ENCODE results near the gene AIP. TPM values are rescaled to one million over a fixed set of nuclear protein-coding genes. Genes with fewer than 3 reads are reported as not detected.
A peak's percentile ranks its signal among the peaks of the same experiment; 100 is the strongest.

AIP gene
- total RNA-seq, 2 experiments from 2014 or later = 161 to 166 TPM

DNA sequence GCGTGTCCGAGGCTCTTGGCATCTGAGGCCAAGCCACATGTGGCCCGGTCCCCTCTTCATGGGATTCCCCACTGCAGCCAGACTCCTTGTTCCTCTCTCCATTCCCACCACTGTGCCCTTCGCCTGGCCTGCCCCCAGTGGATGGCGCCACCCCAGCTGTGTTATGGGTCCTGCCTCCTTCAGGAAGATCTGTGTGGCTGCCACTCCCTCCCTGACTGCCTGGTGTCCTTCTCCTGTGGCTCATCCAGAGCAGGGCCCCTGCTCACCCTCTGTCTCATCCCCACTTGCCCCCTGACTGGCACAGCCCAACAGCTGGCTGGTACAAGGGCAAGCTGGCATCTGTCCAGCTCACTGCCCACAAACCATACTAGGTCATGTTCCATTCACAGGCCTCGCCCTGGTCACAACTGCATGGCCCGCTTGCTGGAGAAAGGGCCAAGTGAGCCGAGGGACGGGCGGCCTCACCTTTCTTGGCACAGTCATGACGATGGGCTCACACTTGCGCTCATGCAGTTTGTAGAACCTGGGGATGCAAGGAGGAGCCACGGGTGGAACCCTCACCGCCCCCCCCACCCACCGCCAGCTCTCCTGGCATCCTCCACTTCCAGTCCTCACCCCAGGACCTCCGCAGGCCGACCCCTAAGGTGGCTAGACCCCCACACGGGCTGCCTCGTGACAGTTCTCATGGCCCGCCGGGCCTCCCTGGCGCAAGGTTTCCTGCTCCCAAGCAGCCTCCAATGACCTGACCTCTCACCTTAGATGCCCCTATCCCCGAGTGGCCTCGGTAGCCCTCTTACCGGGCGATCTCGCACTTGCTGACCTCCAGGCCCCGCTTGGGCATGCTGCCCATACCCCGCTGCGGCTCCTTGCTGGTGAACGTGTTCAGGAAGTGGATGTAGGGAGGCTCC is 43.3 kb upstream of the AIP start:
- H3K27me3 Mint-ChIP-seq = no peaks in the 10 kb centered on the region
- H3K4me1 Mint-ChIP-seq = peaks cover 34% of the 10 kb centered on the region
- DNase-seq (peak; percentile 61), ATAC-seq (ENCODE audit: low read depth) (no peak)
- peak overlapping the region; percentile 98 for H3K4me3 Mint-ChIP-seq
- H3K9me3 Mint-ChIP-seq = no peaks in the 10 kb centered on the region
- H3K27ac Mint-ChIP-seq = peak overlapping the region; percentile 96
- peaks cover 29% of the 10 kb centered on the region for H3K36me3 Mint-ChIP-seq
- POLR2A ChIA-PET = interaction anchor here (0.5 to 16.3 kb wide), 13 partner anchors 8 to 207 kb away, joined by 5 to 491 read pairs (median 39); partner anchors contain the start of genes AIP, CARNS1, PITPNM1 and PPP1CA

DNA sequence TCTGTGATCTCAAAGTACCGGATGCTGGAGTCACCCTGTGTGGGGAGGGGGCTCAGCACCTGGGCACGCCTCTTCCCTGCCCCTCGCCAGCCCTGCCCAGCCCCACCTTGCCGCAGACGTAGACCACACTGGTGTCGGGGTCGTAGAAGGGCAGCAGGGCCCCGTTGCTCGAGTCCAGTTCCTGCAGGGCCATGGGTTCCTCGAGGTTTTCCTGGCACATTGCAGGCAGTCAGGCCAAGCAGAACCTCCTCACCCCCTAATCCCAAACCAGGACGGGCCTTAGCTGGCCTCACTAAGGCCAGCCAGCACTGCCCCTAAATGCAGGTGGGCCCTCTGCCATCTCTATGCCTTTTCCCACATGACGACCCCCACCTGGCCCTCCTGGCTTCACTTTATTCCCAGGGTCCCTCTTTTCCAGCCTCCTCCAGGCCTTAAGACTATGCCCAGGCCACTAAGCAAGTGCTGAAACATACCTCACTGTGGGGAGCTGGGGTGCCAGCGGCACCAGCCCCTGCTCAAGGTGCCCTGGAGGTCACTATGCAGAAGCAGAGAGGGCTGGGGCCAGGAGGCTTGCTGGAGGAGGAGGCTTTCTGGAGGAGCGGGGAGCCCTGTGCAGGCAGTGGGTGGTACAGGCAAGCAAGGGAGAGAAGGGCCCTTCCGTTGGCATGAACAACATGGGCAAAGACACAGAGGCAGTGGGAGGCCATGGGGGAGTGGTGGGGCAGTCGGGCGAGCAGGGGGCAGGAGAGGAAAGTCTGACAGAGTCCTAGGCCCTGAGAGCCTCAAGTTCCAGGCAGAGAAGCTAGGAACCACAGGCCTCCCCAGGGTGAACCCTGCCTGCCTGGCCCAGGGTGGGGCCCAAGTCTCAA is 42.4 kb upstream of the AIP start:
- POLR2A ChIA-PET = interaction anchor here (0.8 to 16.3 kb wide), 9 partner anchors 9 to 49 kb away, joined by 4 to 491 read pairs (median 6); partner anchors contain the start of genes AIP, CARNS1, PPP1CA and RAD9A
- H3K36me3 Mint-ChIP-seq = peaks cover 25% of the 10 kb centered on the region
- no peak for ATAC-seq (ENCODE audit: low read depth)
- DNase-seq = no peak
- H3K4me3 Mint-ChIP-seq = peak overlapping the region; percentile 98
- H3K9me3 Mint-ChIP-seq = no peaks in the 10 kb centered on the region
- no peaks in the 10 kb centered on the region for H3K27me3 Mint-ChIP-seq
- peaks cover 39% of the 10 kb centered on the region for H3K4me1 Mint-ChIP-seq
- peak overlapping the region; percentile 96 for H3K27ac Mint-ChIP-seq

DNA sequence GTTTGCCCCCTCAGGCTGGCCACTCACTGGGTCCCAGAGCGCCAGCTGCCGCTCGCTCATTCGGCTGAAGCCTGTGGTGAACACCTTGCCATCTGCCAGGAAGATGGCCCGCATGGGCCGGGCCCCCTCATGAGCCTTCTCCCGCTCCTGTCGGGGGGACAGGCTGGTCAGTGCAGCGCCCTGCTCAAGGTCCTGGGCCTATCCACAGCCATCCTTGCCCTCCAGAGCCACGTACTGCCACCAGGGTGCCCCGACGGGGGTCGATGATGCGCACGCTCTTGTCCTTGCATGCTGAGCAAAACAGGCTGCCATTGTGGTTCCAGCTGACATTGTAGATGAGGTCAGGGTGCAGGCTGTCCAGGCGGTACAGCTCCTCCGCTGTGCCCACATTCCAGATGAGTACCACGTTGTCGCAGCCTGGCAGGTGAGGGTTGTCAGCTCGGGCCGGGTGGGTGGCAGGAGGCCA is 41.7 kb upstream of the AIP start:
- H3K27ac Mint-ChIP-seq = peak overlapping the region; percentile 96
- H3K36me3 Mint-ChIP-seq = peaks cover 20% of the 10 kb centered on the region
- no peaks in the 10 kb centered on the region for H3K27me3 Mint-ChIP-seq
- no peak for DNase-seq
- ATAC-seq (ENCODE audit: low read depth) = no peak
- H3K4me3 Mint-ChIP-seq = peak overlapping the region; percentile 37
- no peaks in the 10 kb centered on the region for H3K9me3 Mint-ChIP-seq
- H3K4me1 Mint-ChIP-seq = peaks cover 44% of the 10 kb centered on the region
- POLR2A ChIA-PET = interaction anchor here (0.8 to 16.3 kb wide), 8 partner anchors 10 to 42 kb away, joined by 4 to 491 read pairs (median 5); partner anchors contain the start of genes AIP, CARNS1, PPP1CA and RPS6KB2

DNA sequence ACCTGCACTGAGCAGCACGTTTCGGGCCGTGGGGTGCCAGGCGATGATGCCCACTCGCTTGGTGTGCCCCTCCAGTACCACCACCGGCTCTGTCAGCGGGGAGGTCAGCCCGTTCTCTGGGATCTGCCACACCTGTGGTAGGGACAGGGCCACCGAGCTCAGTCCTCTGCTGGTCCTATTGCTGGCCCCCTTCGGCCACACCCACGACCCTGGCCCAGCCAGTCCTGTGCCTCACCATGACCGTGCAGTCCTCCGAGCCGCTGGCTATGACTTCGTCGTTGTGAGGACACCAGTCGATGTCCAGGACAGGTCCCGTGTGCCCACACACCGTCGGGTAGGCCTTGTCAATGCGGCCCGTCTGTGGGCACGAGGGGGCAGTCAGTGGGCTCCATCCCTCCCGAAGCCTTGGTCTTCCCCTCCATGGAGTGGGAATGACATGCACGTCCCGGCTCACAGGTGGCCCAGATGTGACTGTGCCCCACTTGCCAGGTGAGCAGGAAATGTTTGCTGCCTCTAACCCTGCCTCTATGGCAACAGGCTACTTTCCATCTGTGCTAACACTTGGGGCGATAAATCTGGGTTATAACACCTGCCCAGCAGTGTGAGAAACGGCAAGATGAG is 41.0 kb upstream of the AIP start:
- H3K4me3 Mint-ChIP-seq = no peak overlapping the region
- H3K27ac Mint-ChIP-seq = peak overlapping the region; percentile 87
- no peaks in the 10 kb centered on the region for H3K9me3 Mint-ChIP-seq
- POLR2A ChIA-PET = interaction anchor here (1.4 to 16.3 kb wide), 7 partner anchors 11 to 42 kb away, joined by 4 to 491 read pairs (median 6); partner anchors contain the start of genes AIP, CARNS1, PPP1CA and TBC1D10C
- ATAC-seq (ENCODE audit: low read depth) = no peak
- DNase-seq = no peak
- peaks cover 14% of the 10 kb centered on the region for H3K36me3 Mint-ChIP-seq
- no peaks in the 10 kb centered on the region for H3K27me3 Mint-ChIP-seq
- peaks cover 46% of the 10 kb centered on the region for H3K4me1 Mint-ChIP-seq

DNA sequence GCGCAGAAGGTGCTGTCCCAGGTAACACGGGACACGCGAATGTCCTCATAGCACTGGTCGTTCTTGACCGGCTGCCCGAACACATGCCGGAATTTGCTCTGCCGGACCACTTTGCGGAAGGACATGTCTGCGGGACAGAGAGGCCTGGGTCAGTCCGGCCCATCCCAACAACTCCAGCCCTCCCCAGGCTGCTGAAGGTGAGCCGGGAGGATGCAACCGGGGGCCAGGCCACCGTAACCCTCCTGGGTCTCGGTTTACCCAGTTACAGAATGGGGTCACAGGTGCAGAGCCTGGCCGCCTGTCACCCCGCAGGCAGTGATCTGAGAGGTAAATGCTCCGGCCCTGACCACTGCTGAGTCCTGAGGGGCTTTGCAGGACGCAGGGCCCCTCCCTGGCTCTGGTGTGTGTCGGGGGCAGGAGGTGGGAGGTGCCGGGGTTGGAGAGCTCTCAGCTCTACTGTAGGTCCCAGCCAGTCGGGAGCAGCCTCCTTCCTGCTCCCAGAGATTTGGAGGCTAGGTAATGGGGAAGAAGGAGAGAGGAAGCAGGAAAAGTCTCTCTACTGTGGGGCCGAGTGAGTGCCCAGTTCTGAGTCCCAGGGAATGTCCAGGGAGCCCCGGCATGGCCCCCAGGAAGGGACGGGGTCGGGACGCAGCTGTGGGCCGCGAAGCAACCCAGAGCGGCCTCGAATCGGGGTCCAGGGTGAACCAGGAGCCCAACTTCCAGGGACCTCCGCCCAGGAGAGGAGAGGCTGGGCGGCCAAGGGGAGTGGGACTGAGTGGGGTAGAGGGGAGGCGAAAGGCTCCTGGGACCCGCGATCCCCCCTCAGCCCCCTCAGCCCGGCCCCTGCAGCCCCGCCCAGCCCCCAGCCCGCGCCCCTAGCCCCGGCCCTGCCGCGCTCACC is 40.1 kb upstream of the AIP start:
- no peak for ATAC-seq (ENCODE audit: low read depth)
- Mint-ChIP-seq H3K27ac (peak overlapping the region; percentile 87), H3K36me3 (peaks cover 11% of the 10 kb centered on the region), H3K4me3 (peak overlapping the region; percentile 61), H3K4me1 (peaks cover 46% of the 10 kb centered on the region), H3K9me3 (no peaks in the 10 kb centered on the region), H3K27me3 (no peaks in the 10 kb centered on the region)
- DNase-seq = no peak
- POLR2A ChIA-PET = interaction anchor here (0.8 to 2.7 kb wide), 7 partner anchors 8 to 50 kb away, joined by 3 to 9 read pairs (median 3); partner anchors contain the start of genes AIP and TBC1D10C

DNA sequence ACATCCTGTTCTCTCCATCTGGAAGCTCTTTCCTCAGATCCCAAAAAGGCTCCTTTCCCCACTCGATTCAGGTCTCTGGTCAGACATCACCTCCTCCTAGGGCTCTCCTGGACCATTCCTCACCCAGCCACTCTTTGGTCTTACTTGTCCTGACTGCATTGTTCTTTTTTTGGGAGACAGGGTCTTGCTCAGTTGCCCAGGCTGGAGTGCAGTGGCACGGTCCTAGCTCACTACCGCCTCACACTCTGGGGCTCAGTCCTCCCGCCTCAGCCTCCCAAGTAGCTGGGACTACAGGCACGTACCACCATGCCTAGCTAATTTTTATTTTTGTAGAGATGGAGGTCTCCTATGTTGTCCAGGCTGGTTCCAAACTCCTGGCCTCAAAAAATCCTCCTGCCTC is 37.3 kb upstream of the AIP start:
- H3K4me1 Mint-ChIP-seq = peaks cover 33% of the 10 kb centered on the region
- peak overlapping the region; percentile 86 for H3K27ac Mint-ChIP-seq
- no peak for DNase-seq
- H3K9me3 Mint-ChIP-seq = no peaks in the 10 kb centered on the region
- peak overlapping the region; percentile 81 for H3K4me3 Mint-ChIP-seq
- ATAC-seq (ENCODE audit: low read depth) = no peak
- H3K27me3 Mint-ChIP-seq = peaks cover 5% of the 10 kb centered on the region
- H3K36me3 Mint-ChIP-seq = no peaks in the 10 kb centered on the region
- POLR2A ChIA-PET = interaction anchor here (0.6 to 1.9 kb wide), 3 partner anchors 8 to 147 kb away, joined by 3 to 6 read pairs (median 3); partner anchors contain the start of gene PTPRCAP

DNA sequence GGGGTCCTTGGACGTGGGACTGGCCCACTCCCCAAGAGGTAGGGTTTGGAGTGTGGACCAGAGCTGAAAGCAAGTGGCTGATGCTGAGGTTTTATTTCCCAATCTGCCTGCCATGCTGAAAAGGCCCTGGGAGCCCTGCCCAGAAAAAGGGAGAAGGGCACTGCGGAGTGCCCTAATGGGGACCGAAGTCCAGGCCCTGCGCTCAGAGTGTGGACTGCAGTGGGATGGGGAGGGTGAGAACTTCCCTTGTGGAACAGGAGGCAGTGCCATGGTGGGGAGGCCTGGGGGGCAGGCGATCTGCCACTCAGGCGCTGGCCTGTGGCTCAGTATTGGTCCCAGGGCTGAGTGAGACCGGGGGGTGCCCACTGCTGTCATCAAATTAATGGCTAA is 34.6 kb upstream of the AIP start:
- ATAC-seq (ENCODE audit: low read depth) (no peak), DNase-seq (no peak)
- H3K9me3 Mint-ChIP-seq = no peaks in the 10 kb centered on the region
- H3K4me3 Mint-ChIP-seq = no peak overlapping the region
- no peak overlapping the region for H3K27ac Mint-ChIP-seq
- POLR2A ChIA-PET = interaction anchor here (1.3 to 4.4 kb wide), 2 partner anchors 11 to 31 kb away, joined by 3 to 23 read pairs; partner anchors contain the start of gene PTPRCAP
- H3K27me3 Mint-ChIP-seq = peaks cover 5% of the 10 kb centered on the region
- H3K36me3 Mint-ChIP-seq = no peaks in the 10 kb centered on the region
- H3K4me1 Mint-ChIP-seq = peaks cover 29% of the 10 kb centered on the region

DNA sequence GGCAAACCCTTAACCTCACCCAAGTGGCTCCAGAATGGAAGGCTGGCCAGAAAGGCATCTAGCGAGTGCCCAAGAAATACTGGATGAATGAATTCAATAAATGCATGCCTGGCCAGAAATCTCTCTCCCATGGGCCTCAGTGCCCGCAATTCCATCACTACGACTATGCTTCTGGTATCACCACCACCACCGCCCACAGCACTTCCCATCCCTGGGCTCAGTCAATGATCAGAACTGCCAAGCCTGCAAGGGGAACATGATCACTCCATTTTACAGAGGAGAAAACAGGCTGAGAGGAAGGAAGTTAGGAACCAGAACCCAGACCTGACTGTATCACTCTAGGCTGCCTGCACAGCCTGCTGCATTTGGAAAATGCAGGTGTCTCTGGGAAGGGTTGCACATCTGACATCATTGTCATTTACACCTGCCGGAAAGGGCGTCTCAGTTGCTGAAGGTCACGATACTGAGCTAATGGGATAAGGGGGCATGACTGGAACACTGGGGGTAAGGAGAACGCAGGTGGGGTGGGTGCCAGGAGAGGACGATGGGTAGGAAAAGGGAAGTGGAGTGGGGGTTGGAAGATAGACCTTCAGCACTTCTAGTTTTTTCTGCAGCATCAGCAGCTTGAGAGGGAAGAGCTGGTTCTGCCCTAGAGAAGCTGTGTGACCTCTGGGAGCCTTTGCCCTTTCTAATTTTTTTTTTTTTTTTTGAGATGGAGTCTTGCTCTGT is 33.5 kb upstream of the AIP start:
- Mint-ChIP-seq H3K9me3 (no peaks in the 10 kb centered on the region), H3K36me3 (no peaks in the 10 kb centered on the region), H3K27me3 (peaks cover 5% of the 10 kb centered on the region), H3K27ac (peak overlapping the region; percentile 28), H3K4me1 (peaks cover 26% of the 10 kb centered on the region), H3K4me3 (no peak overlapping the region)
- POLR2A ChIA-PET = interaction anchor here (0.6 to 4.4 kb wide), 5 partner anchors 12 to 94 kb away, joined by 3 to 23 read pairs (median 6); partner anchors contain the start of genes PPP1CA, PTPRCAP and TBC1D10C
- no peak for ATAC-seq (ENCODE audit: low read depth)
- no peak for DNase-seq

DNA sequence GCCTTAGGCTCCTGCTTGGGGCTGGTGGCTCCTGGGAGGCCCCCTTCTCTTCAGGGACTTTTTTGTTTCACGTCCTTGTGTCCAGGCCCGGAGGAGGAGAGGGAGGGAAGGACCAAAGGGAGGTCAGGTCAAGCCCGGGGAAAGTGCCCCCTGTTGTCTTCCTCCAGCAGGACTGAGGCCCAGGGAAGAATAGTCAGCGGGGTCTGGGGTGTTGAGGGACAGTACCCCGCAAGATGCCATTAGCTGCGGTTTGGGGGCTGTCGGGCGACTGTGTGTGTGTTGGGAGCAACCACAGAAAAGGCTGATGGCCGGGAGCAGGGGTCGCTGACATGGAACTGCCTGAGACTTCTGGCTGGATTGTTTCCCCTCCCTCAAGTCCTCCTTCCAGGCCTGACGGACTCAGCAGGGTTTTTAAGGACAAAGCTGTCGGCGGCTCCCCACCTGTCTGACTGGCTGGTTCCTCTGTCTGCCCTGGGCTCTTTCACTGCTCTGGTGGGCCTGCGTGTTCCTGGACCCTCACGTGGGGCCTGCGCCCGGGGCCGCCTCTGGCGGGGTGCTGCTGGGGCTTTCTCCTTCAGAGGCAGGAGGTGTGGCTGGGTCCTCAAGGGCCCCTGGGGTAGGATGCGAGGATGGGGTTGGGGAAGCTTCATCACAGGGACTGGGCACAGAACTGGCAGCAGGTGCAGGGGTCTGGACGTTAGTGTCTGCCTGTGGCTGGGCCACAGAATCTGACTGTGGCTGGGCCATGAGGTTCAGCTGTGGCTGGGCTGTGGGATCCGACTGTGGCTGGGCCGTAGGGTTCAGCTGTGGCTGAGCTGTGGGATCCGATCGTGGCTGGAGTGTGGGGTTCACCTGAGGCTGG is 31.8 kb upstream of the AIP start:
- Mint-ChIP-seq H3K27ac (no peak overlapping the region), H3K36me3 (no peaks in the 10 kb centered on the region), H3K27me3 (peaks cover 5% of the 10 kb centered on the region), H3K4me3 (no peak overlapping the region), H3K4me1 (peaks cover 10% of the 10 kb centered on the region), H3K9me3 (no peaks in the 10 kb centered on the region)
- no peak for DNase-seq
- no peak for ATAC-seq (ENCODE audit: low read depth)
- POLR2A ChIA-PET = interaction anchor here (0.6 to 4.4 kb wide), 9 partner anchors 12 to 54 kb away, joined by 3 to 23 read pairs (median 4); partner anchors contain the start of genes PITPNM1, PPP1CA and PTPRCAP

DNA sequence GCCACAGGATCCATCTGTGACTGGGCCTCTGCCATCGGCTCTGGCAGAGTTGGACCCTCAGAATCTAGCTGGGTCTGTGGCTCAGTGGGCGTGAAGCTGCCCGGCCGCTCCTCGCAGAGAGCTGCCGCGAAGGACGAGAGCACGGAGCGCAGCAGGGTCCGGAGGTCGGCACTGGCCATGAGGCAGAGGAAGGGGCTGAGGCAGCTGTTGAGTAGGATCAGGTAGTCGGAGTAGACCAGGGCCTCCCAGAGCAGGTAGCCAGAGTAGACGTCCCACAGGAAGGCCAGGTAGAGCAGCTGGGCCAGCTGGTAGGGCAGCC is 31.2 kb upstream of the AIP start:
- DNase-seq (no peak), ATAC-seq (ENCODE audit: low read depth) (no peak)
- Mint-ChIP-seq H3K27ac (no peak overlapping the region), H3K27me3 (peaks cover 5% of the 10 kb centered on the region), H3K4me1 (peaks cover 7% of the 10 kb centered on the region), H3K36me3 (no peaks in the 10 kb centered on the region), H3K9me3 (no peaks in the 10 kb centered on the region), H3K4me3 (no peak overlapping the region)
- POLR2A ChIA-PET = interaction anchor here (1.0 to 4.4 kb wide), 6 partner anchors 12 to 50 kb away, joined by 3 to 23 read pairs (median 5); partner anchors contain the start of genes PPP1CA and PTPRCAP

All from activated naive CD8-positive, alpha-beta T cell treated with anti-CD3 and anti-CD28 coated beads, Interleukin-2, amount 10 ng/mL, durations not matched to agents 7 days and 5 days (primary cell).